HEK293T (cell line): ENCODE results near the gene FNDC3B.

Source experiments
- BHLHE40 ChIP-seq: fragments of 450-650 bp; IDR thresholded peaks from 2 replicates; pipeline ENCODE4 v1.6.1; 2016; ENCODE audit warnings: mild to moderate bottlenecking, moderate library complexity, borderline replicate concordance
- FOXA1 ChIP-seq: fragments of 450-650 bp; IDR thresholded peaks from 2 replicates; pipeline ENCODE4 v1.6.1; 2016; ENCODE audit warnings: mild to moderate bottlenecking
- FOXK2 ChIP-seq: fragments of 450-650 bp; IDR thresholded peaks from 2 replicates; pipeline ENCODE4 v1.6.1; 2016; ENCODE audit warnings: mild to moderate bottlenecking
- FOXM1 ChIP-seq: fragments of 450-650 bp; IDR thresholded peaks from 2 replicates; pipeline ENCODE4 v1.6.1; 2017; ENCODE audit warnings: mild to moderate bottlenecking, borderline replicate concordance
- HDGF ChIP-seq: fragments of 450-650 bp; IDR thresholded peaks from 2 replicates; pipeline ENCODE4 v1.6.1; 2017; ENCODE audit warnings: antibody characterized with exemption, borderline replicate concordance
- L3MBTL2 ChIP-seq: fragments of 450-650 bp; conservative IDR thresholded peaks from 2 replicates; pipeline ENCODE4 v1.6.1; 2016; ENCODE audit warnings: mild to moderate bottlenecking
- NFRKB ChIP-seq: fragments of 450-650 bp; IDR thresholded peaks from 2 replicates; pipeline ENCODE4 v1.6.1; 2016; ENCODE audit warnings: mild to moderate bottlenecking, moderate library complexity
- PKNOX1 ChIP-seq: fragments of 450-650 bp; IDR thresholded peaks from 2 replicates; pipeline ENCODE4 v1.6.1; 2016
- SP1 ChIP-seq: fragments of 450-650 bp; IDR thresholded peaks from 2 replicates; pipeline ENCODE4 v1.6.1; 2017
- SUZ12 ChIP-seq: fragments of 450-650 bp; IDR thresholded peaks from 2 replicates; pipeline ENCODE4 v1.6.1; 2016; ENCODE audit warnings: mild to moderate bottlenecking
- TARDBP ChIP-seq: fragments of 450-650 bp; IDR thresholded peaks from 2 replicates; pipeline ENCODE4 v1.6.1; 2016

DNA sequence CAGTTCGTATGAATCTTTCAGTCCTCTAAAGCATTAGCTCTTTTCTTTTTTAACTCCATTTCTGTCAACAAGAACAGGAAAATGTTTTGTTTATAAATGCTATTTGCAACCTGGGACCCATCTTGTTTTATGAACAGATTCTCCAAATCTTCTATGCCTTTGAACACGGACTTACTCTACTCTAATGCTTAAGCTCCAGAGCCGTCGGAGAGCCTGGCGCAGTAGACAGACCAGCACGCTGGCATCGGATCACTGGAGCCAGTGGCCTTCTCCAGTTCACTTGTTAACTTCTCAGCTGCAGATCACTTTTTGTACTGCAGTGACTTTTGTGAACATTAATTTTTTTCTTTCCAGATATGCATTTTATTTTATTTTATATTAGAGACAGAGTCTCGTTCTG lies 286.1 kb downstream of the FNDC3B start:
- TF ChIP-seq SP1 (no peak), SUZ12 (no peak), BHLHE40 (no peak), FOXK2 (no peak), PKNOX1 (no peak), FOXA1 (no peak), TARDBP (no peak), FOXM1 (no peak), HDGF (no peak), L3MBTL2 (no peak), NFRKB (no peak)
